OCI-LY3 (cell line): ENCODE results near the gene LHPP.
A peak's percentile ranks its signal among the peaks of the same experiment; 100 is the strongest.

Source experiments
- EZH2phosphoT487 ChIP-seq: fragments of 200-600 bp; shearing (Covaris generic); IDR thresholded peaks from 2 replicates; pipeline ENCODE4 v1.6.1; 2018; ENCODE audit warnings: antibody characterized with exemption, mixed run types, low read depth
- TF ChIP-seq, protein P1 (sequence below): fragments of 200-600, 300-600 bp; sonication (generic); IDR thresholded peaks from 2 replicates; pipeline ENCODE4 v1.5.1; 2014; ENCODE audit warnings: antibody characterized with exemption, low read length, low read depth

DNA sequence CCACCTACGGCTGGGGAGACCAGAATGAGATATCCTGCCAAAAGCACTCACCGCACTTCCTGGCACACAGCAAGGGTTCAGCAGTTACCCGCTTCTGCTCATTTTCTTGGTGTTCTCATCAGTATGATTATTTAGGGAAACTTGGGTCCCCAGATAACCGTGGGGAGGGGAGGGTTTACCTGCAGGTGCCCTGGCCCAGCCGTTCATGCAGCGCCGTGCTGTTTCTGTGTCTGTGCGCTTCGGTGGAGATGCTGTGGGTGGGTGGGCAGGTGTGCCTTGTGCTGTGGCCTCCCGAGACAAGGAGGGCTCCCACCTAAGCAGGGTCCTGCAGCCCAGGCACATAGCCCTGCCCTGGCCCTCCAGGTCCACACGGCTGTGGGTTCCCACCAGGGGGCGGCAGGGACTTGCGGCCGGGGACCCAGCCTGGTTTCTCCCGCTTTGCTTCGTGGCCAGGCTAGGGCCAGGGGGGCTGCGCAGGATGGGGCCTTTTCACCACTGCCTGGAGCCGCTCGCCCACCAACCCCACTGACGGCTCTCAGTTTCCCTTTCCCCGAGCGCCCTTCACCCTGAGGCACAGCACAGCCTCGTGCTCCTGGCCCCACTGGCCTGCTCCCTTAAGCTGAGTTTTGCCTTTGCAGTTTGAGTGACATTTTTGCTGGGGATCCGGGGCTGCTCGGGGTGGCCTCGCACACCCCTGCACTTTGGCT lies 78.5 kb downstream of the LHPP start:
- TF ChIP-seq, protein P1, sequence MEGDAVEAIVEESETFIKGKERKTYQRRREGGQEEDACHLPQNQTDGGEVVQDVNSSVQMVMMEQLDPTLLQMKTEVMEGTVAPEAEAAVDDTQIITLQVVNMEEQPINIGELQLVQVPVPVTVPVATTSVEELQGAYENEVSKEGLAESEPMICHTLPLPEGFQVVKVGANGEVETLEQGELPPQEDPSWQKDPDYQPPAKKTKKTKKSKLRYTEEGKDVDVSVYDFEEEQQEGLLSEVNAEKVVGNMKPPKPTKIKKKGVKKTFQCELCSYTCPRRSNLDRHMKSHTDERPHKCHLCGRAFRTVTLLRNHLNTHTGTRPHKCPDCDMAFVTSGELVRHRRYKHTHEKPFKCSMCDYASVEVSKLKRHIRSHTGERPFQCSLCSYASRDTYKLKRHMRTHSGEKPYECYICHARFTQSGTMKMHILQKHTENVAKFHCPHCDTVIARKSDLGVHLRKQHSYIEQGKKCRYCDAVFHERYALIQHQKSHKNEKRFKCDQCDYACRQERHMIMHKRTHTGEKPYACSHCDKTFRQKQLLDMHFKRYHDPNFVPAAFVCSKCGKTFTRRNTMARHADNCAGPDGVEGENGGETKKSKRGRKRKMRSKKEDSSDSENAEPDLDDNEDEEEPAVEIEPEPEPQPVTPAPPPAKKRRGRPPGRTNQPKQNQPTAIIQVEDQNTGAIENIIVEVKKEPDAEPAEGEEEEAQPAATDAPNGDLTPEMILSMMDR = peak; percentile 62
- TF ChIP-seq EZH2phosphoT487 = no peak
